ENCODE results near the gene SEMA5B. TPM values are rescaled to one million over a fixed set of nuclear protein-coding genes. Genes with fewer than 3 reads are reported as not detected.

SEMA5B gene
- total and polyA plus RNA-seq, 2 donors (not counting 1 experiment from before 2014, with no cell fraction given) = not detected

- Histone ChIP-seq H3K79me2 (ENCODE audit: control insufficient read depth, insufficient read depth, low read length) (no peaks in the 10 kb centered on the region), H3K9me3 (ENCODE audit: control extremely low read depth in 1 of 3, control insufficient read depth in 2 of 3, insufficient read depth in 1 of 3, low read length in 2 of 3) (no peaks in the 10 kb centered on the region), H3K27ac (ENCODE audit: low read length in 2 of 2) (peak overlapping the region in 1 of 2 donors; percentile 73), H3K36me3 (replicated peaks in 1 of 2; ENCODE audit: control extremely low read depth in 1 of 2, control insufficient read depth in 1 of 2, extremely low read depth in 1 of 2, insufficient read depth in 2 of 2, low read length in 1 of 2) (no peaks in the 10 kb centered on the region), H3K27me3 (replicated peaks in 1 of 4; ENCODE audit: control extremely low read depth in 1 of 4, control insufficient read depth in 3 of 4, insufficient read depth in 4 of 4, low read length in 3 of 4) (no peaks in the 10 kb centered on the region), H4K20me1 (ENCODE audit: control insufficient read depth, insufficient read depth, low read length, poor library complexity, severe bottlenecking) (no peaks in the 10 kb centered on the region), H3K4me2 (replicated peaks; ENCODE audit: low read depth, low read length, poor library complexity, severe bottlenecking) (peak overlapping the region; percentile 50), H3K4me3 (ENCODE audit: control extremely low read depth in 1 of 5, extremely low read depth in 1 of 5, insufficient read depth in 1 of 5, low read depth in 2 of 5, low read length in 4 of 5) (no peak overlapping the region), H3K9ac (ENCODE audit: low read length) (no peak overlapping the region), H2AFZ (ENCODE audit: insufficient read depth, low read depth, low read length, poor library complexity, severe bottlenecking) (no peak overlapping the region), H3K4me1 (ENCODE audit: control insufficient read depth in 2 of 2, insufficient read depth in 2 of 2, low read length in 2 of 2) (peaks cover 38 to 46% of the 10 kb centered on the region in 2 donors)
- ChIA-PET POLR2A (no interaction called here), CTCF (interaction anchor here (1.0 to 1.6 kb wide), 2 partner anchors 131 to 144 kb away, joined by 3 to 4 read pairs; no protein-coding TSS in a partner anchor)
- WGBS (ENCODE audit: insufficient coverage) = no CpG with 5 or more reads among the region's 4 CpGs
- peaks cover 46% of the 10 kb centered on the region for H3K4me1 Mint-ChIP-seq
- DNase-seq (no peak), ATAC-seq (ENCODE audit: low read depth) (no peak)
- intact Hi-C loops (cut with micrococcal nuclease) = no loop called here
- H3K4me3 Mint-ChIP-seq = no peak overlapping the region
- TF ChIP-seq CTCF (IDR thresholded peaks at IDR 0.05) (no peak), EZH2 (IDR thresholded peaks at IDR 0.05; ENCODE audit: borderline replicate concordance, insufficient read depth, low read depth, low read length, poor library complexity, severe bottlenecking) (no peak)
- no peak overlapping the region for H3K27ac Mint-ChIP-seq
- no peaks in the 10 kb centered on the region for H3K27me3 Mint-ChIP-seq
- H3K9me3 Mint-ChIP-seq (ENCODE audit: insufficient read depth) = no peaks in the 10 kb centered on the region
These were observed 141.3 kb downstream of the SEMA5B start for GRCh38 chr3:122886251-122886650.

- H3K4me1 Mint-ChIP-seq = peaks cover 18% of the 10 kb centered on the region
- WGBS (ENCODE audit: insufficient coverage) = no CpG with 5 or more reads among the region's 2 CpGs
- no peaks in the 10 kb centered on the region for H3K79me2 ChIP-seq (ENCODE audit: control insufficient read depth, insufficient read depth, low read length)
- no peaks in the 10 kb centered on the region for H3K27me3 Mint-ChIP-seq
- H3K36me3 ChIP-seq (replicated peaks in 1 of 2; ENCODE audit: control extremely low read depth in 1 of 2, control insufficient read depth in 1 of 2, extremely low read depth in 1 of 2, insufficient read depth in 2 of 2, low read length in 1 of 2) = peaks cover 0 to 6% of the 10 kb centered on the region in 2 experiments
- no peak overlapping the region for H3K4me3 Mint-ChIP-seq
- H3K27me3 ChIP-seq (replicated peaks in 1 of 4; ENCODE audit: control extremely low read depth in 1 of 4, control insufficient read depth in 3 of 4, insufficient read depth in 4 of 4, low read length in 3 of 4) = no peaks in the 10 kb centered on the region
- H2AFZ ChIP-seq (ENCODE audit: insufficient read depth, low read depth, low read length, poor library complexity, severe bottlenecking) = no peak overlapping the region
- no peak overlapping the region for H3K27ac ChIP-seq (ENCODE audit: low read length in 2 of 2)
- POLR2A ChIA-PET = no interaction called here
- H3K9me3 Mint-ChIP-seq (ENCODE audit: insufficient read depth) = no peaks in the 10 kb centered on the region
- H3K9me3 ChIP-seq (ENCODE audit: control extremely low read depth in 1 of 3, control insufficient read depth in 2 of 3, insufficient read depth in 1 of 3, low read length in 2 of 3) = no peaks in the 10 kb centered on the region
- H4K20me1 ChIP-seq (ENCODE audit: control insufficient read depth, insufficient read depth, low read length, poor library complexity, severe bottlenecking) = no peaks in the 10 kb centered on the region
- peaks cover 16 to 17% of the 10 kb centered on the region in 2 donors for H3K4me1 ChIP-seq (ENCODE audit: control insufficient read depth in 2 of 2, insufficient read depth in 2 of 2, low read length in 2 of 2)
- H3K4me2 ChIP-seq (replicated peaks; ENCODE audit: low read depth, low read length, poor library complexity, severe bottlenecking) = no peak overlapping the region
- DNase-seq (no peak), ATAC-seq (ENCODE audit: low read depth) (no peak)
- H3K9ac ChIP-seq (ENCODE audit: low read length) = no peak overlapping the region
- TF ChIP-seq EZH2 (IDR thresholded peaks at IDR 0.05; ENCODE audit: borderline replicate concordance, insufficient read depth, low read depth, low read length, poor library complexity, severe bottlenecking) = no peak
- no peak for TF ChIP-seq CTCF (IDR thresholded peaks at IDR 0.05)
- H3K4me3 ChIP-seq (ENCODE audit: control extremely low read depth in 1 of 5, extremely low read depth in 1 of 5, insufficient read depth in 1 of 5, low read depth in 2 of 5, low read length in 4 of 5) = no peak overlapping the region
- H3K27ac Mint-ChIP-seq = no peak overlapping the region
- CTCF ChIA-PET = no interaction called here
- intact Hi-C loops (cut with micrococcal nuclease) = no loop called here
These were observed 145.1 kb downstream of the SEMA5B start for GRCh38 chr3:122882361-122882947.
